Measurements from ENCODE around the gene PITPNM1. TPM values are rescaled to one million over a fixed set of nuclear protein-coding genes. Genes with fewer than 3 reads are reported as not detected.
"Not testable (repeated sequence)": the region's sequence is repeated elsewhere in the genome, so short reads cannot be mapped to it uniquely, and the experiment has no call there.

PITPNM1 gene
- total RNA-seq, 4 donors from 2014 or later, result 24.5 to 35.9 (median 28.7) TPM

GRCh38 chr11:67489203-67489884 is 15.8 kb downstream of the PITPNM1 start:
- 70 to 81% methylated on average over 8 to 18 of the region's 25 CpGs for WGBS, 2 donors
- Histone ChIP-seq H3K36me3 (peaks cover 43 to 76% (median 54%) of the 10 kb centered on the region in 3 donors), H3K4me3 (no peak overlapping the region), H3K27ac (no peak overlapping the region), H3K9me3 (no peaks in the 10 kb centered on the region), H3K27me3 (no peaks in the 10 kb centered on the region), H3K4me1 (peaks cover 7 to 27% (median 13%) of the 10 kb centered on the region in 3 donors)
- intact Hi-C loops (cut with DNase I), result no loop called here
- DNase-seq, result no peak
- no peak for TF ChIP-seq CTCF (IDR thresholded peaks at IDR 0.05)
- TF ChIP-seq POLR2A (IDR thresholded peaks at IDR 0.05), result no peak

GRCh38 chr11:67486481-67487195 is 18.5 kb downstream of the PITPNM1 start:
- Histone ChIP-seq H3K27me3 (no peaks in the 10 kb centered on the region), H3K27ac (peak overlapping the region in 1 of 4 donors; percentile 44), H3K4me1 (peaks cover 19 to 48% (median 23%) of the 10 kb centered on the region in 3 donors), H3K9me3 (no peaks in the 10 kb centered on the region), H3K36me3 (peaks cover 18 to 49% (median 42%) of the 10 kb centered on the region in 3 donors), H3K4me3 (no peak overlapping the region)
- DNase-seq, result no peak
- no peak for TF ChIP-seq POLR2A (IDR thresholded peaks at IDR 0.05)
- WGBS, 2 donors, result 67 to 87% methylated on average over 4 to 12 of the region's 20 CpGs
- intact Hi-C loops (cut with DNase I), result no loop called here

GRCh38 chr11:67485873-67486361 is 19.2 kb downstream of the PITPNM1 start:
- H3K9me3 ChIP-seq; intact Hi-C loops (cut with DNase I); H3K4me3 ChIP-seq; DNase-seq; H3K27me3 ChIP-seq: not testable (repeated sequence)
- H3K36me3 ChIP-seq, result peaks cover 11 to 42% (median 35%) of the 10 kb centered on the region in 3 donors
- peak overlapping the region in 1 of 4 donors; percentile 44 for H3K27ac ChIP-seq
- WGBS, 2 donors, result 61 to 70% methylated on average over 7 of the region's 7 CpGs
- peaks cover 19 to 48% (median 23%) of the 10 kb centered on the region in 3 donors for H3K4me1 ChIP-seq
- peak in 1 of 4 donors; percentile 29 for TF ChIP-seq POLR2A (IDR thresholded peaks at IDR 0.05)

- 64 to 76% methylated on average over 6 to 11 of the region's 11 CpGs for WGBS, 2 donors
- H3K27me3 ChIP-seq, result no peaks in the 10 kb centered on the region
- H3K9me3 ChIP-seq, result no peaks in the 10 kb centered on the region
- H3K4me3 ChIP-seq, result peak overlapping the region in 1 of 4 donors; percentile 6
- intact Hi-C loops (cut with DNase I), result no loop called here
- no peak for DNase-seq
- peak overlapping the region in 3 of 4 donors; percentile 65 to 92 (median 91) for H3K27ac ChIP-seq
- peaks cover 19 to 48% (median 23%) of the 10 kb centered on the region in 3 donors for H3K4me1 ChIP-seq
- H3K36me3 ChIP-seq, result peaks cover 8 to 32% (median 26%) of the 10 kb centered on the region in 3 donors
- no peak for TF ChIP-seq CTCF (IDR thresholded peaks at IDR 0.05)
- no peak for TF ChIP-seq POLR2A (IDR thresholded peaks at IDR 0.05)
Measured at GRCh38 chr11:67484847-67485311, 20.3 kb downstream of the PITPNM1 start.

- intact Hi-C loops (cut with DNase I), result no loop called here
- DNase-seq, result no peak
- TF ChIP-seq POLR2A (IDR thresholded peaks at IDR 0.05), result no peak
- no peak for TF ChIP-seq CTCF (IDR thresholded peaks at IDR 0.05)
Measured at GRCh38 chr11:67483831-67484665, 21.1 kb downstream of the PITPNM1 start.

More at GRCh38 chr11:67483831-67484665, 21.1 kb downstream of the PITPNM1 start:
- Histone ChIP-seq H3K27me3 (no peaks in the 10 kb centered on the region), H3K9me3 (no peaks in the 10 kb centered on the region), H3K27ac (peak overlapping the region; percentile 80 to 92 (median 89)), H3K36me3 (peaks cover 0 to 23% (median 17%) of the 10 kb centered on the region in 3 donors), H3K4me1 (peaks cover 19 to 48% (median 23%) of the 10 kb centered on the region in 3 donors), H3K4me3 (peak overlapping the region; percentile 35 to 73 (median 56))
- 78 to 81% methylated on average over 10 to 12 of the region's 16 CpGs for WGBS, 2 donors
